ELR (cell line): ENCODE measurements around the gene FAM83B.
"Not testable (repeated sequence)": the region's sequence is repeated elsewhere in the genome, so short reads cannot be mapped to it uniquely, and the experiment has no call there.

Experiments used
- DNase-seq: peaks from one replicate; pipeline ENCODE4 v3.0.0-alpha.2; 2015; ENCODE audit warnings: low read depth

FAM83B gene, protein sequence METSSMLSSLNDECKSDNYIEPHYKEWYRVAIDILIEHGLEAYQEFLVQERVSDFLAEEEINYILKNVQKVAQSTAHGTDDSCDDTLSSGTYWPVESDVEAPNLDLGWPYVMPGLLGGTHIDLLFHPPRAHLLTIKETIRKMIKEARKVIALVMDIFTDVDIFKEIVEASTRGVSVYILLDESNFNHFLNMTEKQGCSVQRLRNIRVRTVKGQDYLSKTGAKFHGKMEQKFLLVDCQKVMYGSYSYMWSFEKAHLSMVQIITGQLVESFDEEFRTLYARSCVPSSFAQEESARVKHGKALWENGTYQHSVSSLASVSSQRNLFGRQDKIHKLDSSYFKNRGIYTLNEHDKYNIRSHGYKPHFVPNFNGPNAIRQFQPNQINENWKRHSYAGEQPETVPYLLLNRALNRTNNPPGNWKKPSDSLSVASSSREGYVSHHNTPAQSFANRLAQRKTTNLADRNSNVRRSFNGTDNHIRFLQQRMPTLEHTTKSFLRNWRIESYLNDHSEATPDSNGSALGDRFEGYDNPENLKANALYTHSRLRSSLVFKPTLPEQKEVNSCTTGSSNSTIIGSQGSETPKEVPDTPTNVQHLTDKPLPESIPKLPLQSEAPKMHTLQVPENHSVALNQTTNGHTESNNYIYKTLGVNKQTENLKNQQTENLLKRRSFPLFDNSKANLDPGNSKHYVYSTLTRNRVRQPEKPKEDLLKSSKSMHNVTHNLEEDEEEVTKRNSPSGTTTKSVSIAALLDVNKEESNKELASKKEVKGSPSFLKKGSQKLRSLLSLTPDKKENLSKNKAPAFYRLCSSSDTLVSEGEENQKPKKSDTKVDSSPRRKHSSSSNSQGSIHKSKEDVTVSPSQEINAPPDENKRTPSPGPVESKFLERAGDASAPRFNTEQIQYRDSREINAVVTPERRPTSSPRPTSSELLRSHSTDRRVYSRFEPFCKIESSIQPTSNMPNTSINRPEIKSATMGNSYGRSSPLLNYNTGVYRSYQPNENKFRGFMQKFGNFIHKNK

DNA sequence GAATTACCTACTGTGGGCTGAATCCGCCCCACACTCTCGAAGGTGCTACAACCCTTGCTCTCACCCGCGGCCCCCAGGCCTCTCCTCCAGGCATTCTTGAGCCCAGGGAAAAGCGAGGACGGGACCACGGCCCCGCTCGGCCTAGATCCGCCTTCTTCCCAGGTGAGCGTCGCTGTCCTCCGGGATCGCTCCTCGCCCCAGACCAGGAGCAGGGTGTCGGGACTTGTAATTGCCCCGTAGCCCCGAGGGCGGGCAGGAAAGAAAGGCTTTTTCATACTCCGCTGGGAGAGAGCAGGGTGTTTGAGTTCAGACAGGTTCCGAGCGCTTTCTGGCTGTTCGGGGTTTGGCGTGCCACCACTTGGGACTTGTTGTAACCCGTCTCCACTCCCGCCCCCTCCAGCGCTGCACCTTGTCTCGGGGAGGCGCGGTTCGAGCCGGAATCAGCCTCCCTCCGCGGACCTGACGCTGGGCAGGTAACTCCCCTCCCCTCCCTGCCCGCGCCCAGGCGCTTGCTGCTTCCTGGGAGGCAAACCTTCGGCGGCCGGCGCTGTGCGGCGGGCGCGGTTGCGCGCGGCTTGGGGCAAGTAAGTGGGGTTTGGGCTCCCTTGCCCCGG lies at the start of gene FAM83B:
Gene FAM83B (plus strand): TSS at position 529 of the 614 bp plus-strand sequence. CDS start 23,476 bp downstream, outside the sequence.
- DNase-seq = no peak

DNA sequence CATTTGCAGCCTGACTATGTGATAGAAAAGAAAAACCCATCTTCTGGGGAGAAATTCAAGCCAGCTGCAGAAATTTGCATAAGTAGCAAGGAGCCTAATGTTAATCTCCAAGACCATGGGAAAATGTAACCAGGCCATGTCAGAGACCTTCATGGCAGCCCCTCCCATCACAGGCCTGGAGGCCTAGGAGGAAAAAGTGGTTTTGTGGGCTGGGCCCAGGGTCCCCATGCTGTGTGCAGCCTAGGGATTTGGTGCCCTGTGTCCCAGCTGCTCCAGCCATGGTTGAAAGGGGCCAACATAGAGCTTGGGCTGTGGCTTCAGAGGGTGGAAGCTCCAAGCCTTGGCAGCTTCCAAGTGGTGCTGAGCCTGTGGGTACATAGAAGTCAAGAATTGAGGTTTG lies 49.7 kb upstream of the FAM83B start:
- not testable (repeated sequence) for DNase-seq

GRCh38 chr6:54800050-54800600 lies 46.4 kb upstream of the FAM83B start:
- no peak for DNase-seq

DNA sequence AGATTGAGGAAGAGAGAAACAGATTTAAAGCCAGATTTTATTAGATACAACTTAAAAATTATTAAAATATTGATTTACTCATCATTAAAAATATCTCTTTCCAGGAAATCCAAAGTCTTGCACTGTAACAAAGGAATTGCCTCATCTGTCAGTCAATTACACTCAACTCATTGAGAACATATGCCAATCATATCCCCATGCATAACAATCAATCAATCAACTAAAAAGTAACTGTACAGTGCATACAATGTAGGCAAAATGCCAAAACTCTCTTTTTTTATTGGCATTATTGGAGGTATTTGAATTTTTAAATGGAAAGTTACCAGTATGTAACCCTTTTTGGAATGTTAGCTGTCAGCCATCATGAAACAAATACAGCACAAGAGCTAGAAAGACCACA lies 45.3 kb upstream of the FAM83B start:
- no peak for DNase-seq

- peak; percentile 92 for DNase-seq
Observed at GRCh38 chr6:54801669-54802068, 44.9 kb upstream of the FAM83B start.

- DNase-seq = peak; percentile 79
Observed at GRCh38 chr6:54802775-54803634, 43.6 kb upstream of the FAM83B start.

DNA sequence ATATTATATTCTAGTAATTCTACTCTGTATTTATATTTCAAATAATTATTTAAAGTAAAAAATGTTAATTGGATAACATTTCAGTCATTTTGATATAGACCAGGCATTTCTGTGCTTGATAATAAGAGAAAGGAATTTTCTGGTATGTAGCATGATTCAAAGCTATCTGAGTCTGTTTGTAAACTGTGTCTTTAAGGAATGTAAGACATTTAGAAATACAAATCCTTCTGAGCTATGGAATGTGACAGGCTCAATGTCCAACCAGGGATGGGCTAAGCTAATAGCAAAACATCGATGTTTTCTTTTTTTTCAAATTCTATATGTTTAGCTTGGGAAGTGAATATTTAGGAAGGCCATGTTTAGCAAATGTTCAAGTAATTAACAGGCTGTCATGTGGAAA lies 41.5 kb upstream of the FAM83B start:
- peak; percentile 30 for DNase-seq

DNA sequence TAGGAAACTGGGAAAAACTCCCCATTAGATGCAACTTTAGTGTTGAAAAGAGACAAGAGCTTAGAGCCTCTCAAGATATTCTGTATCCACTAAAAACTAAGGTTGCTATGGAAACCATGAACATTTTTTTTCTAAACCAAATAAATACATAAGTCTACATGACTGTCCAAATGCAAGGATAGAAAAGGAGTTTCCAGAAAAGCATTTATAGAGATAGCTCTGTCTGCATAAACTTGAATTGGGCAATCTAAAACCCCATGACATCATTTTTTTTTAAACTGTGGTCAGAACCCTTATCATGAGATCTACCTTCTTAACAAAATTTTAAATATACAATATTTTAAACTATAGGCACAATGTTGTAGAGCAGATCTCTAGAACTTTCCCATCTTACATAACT lies 36.4 kb upstream of the FAM83B start:
- no peak for DNase-seq

DNA sequence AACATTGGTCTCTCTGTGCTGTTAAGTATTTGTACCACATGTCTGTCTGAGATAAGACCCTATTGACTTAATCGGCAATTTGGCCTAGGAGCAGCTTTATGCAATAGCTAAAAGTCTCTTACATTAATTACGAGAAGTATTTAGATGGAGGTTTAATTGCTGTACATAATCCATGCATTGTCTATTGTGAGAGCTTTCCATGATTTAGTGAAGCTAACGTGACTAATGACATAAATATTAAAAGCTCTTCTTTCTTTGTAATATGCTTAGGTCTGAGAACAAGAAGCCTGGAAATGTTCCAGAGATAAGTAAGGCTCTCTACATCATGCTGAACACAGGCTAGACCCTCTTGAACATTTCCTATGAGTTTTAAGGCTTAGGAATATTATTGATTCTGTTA lies 32.7 kb upstream of the FAM83B start:
- DNase-seq = peak; percentile 70

- DNase-seq = no peak
Observed at GRCh38 chr6:54817236-54817635, 29.3 kb upstream of the FAM83B start.

DNA sequence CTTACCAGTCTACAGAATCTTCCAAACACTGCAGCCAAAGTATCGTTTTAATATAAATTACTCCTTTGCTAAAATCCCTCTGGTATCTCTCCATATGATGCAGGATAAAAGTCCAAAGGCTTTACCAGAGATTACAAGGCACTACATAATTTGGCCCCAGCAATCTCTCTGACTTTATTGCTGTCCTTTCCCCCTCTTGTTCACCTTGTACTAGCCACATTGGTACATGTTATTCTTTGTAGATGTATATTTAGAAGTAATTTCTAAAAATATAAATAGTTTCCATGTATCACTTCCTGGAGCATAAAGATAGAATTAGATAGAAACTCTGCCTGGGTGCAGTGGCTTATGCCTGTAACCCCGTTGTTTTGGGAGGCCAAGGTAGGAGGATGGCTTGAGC lies 28.7 kb upstream of the FAM83B start:
- DNase-seq = no peak

DNA sequence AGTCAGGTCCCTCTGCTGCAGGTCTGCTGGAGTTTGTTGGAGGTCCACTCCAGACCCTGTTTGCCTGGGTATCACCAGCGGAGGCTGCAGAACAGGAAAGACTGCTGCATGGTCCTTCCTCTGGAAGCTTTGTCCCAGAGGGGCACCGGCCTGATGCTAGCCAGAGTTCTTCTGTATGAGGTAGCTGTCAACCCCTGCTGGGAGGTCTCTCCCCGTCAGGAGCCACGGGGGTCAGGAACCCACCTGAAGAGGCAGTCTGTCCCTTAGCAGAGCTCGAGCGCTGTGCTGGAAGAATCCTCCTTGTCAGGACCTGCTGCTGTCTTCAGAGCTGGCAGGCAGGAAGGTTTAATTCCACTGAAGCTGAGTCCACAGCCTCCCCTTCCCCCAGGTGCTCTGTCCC lies 22.3 kb upstream of the FAM83B start:
- not testable (repeated sequence) for DNase-seq

- no peak for DNase-seq
Observed at GRCh38 chr6:54827010-54827409, 19.6 kb upstream of the FAM83B start.

- no peak for DNase-seq
Observed at GRCh38 chr6:54830216-54830615, 16.4 kb upstream of the FAM83B start.

DNA sequence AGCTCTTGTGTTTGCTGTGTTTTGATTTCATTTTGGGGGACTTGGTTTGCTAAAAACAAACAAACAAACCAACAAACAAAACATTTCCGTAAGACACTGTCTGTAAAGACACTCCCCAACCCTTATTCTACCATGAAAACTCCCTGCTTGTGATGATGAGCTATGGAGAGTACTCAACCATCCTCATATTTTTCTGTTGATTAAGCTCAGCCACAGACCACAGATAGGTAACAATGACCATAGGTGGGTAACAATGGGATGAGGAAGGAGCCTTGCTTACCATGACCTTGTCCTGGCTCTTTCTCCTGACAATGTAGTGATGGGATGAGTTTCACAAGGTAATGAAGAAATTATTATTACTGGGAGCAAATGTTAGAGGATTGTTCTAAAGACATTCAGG lies 11.4 kb upstream of the FAM83B start:
- no peak for DNase-seq

DNA sequence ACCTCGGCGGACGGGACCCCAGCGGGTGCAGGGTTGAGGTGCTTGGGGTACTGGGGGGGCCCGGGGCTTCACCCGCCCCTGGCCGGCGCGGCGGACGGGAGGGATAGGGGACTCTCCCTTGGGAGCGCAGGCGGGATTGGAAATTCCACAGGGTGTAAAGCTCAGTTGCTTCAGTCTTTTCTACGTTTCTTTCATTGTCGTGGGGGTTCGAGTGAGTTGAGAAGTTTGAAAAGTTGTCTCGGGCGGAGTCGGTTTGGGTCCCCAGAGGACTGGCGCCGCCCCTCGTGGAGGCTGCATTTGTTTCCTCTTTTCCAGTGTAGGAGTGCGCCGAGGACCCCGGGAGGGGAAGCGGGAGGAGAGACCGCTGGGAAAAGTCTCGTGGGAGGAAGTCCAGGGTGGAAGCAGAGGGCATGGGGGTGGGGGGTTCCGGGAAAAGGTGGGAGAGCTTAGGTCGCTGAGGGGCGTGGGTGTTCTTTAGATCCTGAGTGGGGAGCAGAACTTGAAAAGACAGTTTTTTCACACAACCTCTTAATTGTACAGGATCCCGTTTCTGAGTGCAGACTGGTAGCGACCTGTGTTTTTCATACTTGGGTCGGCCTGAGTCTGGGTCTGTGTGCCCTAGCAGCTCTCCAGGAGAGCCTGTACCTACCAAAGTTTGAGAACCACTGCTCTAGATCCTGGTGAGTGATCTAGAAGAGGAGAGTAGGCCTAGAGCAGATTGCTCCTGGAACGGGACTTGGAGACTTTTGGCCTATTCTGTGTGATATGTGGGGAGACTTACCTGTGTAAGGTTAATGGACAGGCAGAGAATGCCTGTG lies 495 bp downstream of the FAM83B start:
- DNase-seq = peak; percentile 17

- DNase-seq = peak; percentile 90
Observed at GRCh38 chr6:54847799-54848597, 1.4 kb downstream of the FAM83B start.

- no peak for DNase-seq
Observed at GRCh38 chr6:54850114-54850513, 3.5 kb downstream of the FAM83B start.

DNA sequence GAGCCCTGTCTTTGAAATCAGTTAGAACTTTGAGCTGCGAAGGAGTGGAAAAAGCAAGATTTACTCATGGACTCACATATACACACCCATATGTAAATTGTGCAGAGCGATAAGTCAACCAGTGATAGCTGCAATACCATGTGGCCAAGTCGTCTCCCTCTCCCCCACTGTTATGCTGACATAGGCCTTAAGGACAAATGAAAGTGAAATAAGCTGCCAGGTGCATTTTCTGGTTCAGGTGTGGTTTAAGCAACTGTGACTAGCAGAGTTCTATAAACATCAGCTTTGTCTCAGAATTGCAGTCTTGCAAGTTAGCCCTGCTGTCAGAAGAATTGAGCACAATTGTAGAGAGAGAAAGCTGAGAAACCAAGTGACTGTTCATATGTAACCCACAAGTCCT lies 9.6 kb downstream of the FAM83B start:
- no peak for DNase-seq
